ENCODE results near the gene CSNK1G2.

Gene CSNK1G2

DNA sequence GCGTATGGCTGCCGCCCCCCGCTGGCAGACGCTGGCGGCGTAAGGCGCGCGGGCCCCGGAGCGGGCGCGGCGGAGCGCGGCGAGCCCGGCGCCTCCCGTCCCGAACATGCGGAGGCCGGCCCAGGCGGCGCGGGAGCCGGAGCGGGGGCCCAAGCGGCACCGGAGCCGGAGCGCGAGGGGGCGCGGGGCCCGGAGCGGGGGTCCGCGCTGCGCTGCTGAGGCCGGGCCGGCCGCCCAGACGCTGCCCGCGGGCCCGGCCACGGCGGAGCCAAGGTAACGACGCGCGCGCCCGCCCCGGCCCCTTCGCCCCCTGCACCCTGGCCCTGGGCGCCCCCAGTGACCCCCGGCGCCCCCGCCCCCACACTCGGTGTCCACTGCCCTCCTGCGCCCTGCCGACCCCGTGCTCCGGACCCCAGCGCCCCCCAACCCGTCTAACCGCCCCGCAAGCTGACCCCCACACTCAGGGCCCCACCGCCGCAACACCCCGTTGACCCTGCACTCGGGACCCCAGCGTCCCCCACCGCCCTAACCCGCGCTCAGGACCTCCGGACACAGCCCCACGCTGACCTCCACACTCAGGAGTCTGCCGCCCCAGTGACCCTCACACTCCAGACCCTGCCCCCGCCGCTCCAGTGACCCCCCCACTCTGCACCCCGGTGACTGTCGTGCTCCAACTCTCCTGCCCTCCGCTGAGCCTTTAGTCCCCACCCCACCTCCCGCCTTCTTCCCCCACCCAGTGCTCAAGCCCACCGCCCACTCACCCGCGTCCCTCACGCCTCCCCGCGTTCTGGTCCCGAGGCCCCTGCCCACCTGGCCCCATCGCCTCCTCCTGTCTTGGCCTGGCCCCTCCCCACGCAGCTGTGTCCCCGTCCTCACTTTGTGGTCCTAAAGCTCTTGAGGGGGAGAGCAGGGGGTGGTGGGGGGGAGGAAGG lies at the start of gene CSNK1G2:
Gene CSNK1G2 (plus strand): TSS at position 27 of the 932 bp plus-strand sequence. CDS start 28,601 bp downstream, outside the sequence.
- TF ChIP-seq, protein P1, sequence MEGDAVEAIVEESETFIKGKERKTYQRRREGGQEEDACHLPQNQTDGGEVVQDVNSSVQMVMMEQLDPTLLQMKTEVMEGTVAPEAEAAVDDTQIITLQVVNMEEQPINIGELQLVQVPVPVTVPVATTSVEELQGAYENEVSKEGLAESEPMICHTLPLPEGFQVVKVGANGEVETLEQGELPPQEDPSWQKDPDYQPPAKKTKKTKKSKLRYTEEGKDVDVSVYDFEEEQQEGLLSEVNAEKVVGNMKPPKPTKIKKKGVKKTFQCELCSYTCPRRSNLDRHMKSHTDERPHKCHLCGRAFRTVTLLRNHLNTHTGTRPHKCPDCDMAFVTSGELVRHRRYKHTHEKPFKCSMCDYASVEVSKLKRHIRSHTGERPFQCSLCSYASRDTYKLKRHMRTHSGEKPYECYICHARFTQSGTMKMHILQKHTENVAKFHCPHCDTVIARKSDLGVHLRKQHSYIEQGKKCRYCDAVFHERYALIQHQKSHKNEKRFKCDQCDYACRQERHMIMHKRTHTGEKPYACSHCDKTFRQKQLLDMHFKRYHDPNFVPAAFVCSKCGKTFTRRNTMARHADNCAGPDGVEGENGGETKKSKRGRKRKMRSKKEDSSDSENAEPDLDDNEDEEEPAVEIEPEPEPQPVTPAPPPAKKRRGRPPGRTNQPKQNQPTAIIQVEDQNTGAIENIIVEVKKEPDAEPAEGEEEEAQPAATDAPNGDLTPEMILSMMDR (IDR thresholded peaks at IDR 0.05) = peak; percentile 34; the same call in 1 of the 2 replicates

DNA sequence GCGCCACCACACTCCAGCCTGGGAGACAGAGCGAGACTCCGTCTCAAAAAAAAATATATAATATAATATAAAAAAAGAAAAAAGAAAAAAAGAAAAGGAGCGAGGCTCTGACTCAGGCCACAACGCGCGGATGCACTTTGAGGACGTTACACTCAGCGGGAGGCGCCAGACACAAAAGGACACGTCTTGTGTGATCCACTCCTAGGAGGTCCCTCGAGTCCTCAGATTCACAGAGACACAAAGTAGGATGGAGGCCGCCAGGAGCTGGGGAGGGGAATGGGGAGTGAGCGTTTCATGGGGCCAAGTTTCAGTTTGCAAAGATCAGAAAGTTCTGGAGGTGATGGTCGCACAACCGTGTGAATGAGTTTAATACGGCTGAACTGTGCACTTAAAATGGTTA lies 47.2 kb upstream of the CSNK1G2 start:
- TF ChIP-seq, protein P1 (IDR thresholded peaks at IDR 0.05) = no peak

DNA sequence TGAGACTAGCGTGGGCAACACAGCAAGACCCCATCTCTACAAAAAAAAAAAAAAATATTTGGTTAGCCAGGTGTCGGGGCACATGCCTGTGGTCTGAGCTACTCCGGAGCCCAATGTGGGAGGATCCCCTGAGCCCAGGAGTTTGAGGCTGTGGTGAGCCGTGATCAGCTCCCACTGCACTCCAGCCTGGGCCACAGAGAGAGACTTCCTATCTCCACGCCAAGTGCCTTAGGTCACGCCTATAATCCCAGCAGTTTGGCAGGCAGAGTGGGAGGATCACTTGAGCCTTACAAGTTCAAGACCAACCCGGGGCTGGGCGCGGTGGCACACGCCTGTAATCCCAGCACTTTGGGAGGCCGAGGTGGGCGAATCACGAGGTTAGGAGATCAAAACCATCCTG lies 44.5 kb upstream of the CSNK1G2 start:
- TF ChIP-seq, protein P1 (IDR thresholded peaks at IDR 0.05) = no peak

DNA sequence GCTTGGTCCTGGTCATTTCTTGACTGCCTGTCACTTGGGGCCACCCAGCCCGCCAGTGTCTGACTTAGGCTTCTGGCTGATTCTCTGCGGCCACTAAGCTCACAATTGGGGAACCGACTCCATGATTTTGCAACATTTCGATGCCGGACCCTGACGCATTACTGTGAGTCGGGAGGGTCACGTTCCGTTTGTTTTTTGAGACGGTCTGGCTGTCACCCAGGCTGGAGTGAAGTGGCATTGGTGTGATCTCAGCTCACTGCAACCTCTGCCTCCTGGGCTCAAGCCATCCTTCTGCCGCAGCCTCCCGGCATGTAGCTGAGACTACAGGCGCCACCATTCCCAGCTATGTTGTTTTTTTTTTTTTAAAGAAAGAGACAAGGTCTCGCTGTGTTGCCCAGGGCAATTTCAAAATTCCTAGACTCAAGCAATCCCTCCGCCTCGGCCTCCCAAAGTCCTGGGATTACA lies 39.0 kb upstream of the CSNK1G2 start:
- TF ChIP-seq, protein P1 (IDR thresholded peaks at IDR 0.05) = no peak

DNA sequence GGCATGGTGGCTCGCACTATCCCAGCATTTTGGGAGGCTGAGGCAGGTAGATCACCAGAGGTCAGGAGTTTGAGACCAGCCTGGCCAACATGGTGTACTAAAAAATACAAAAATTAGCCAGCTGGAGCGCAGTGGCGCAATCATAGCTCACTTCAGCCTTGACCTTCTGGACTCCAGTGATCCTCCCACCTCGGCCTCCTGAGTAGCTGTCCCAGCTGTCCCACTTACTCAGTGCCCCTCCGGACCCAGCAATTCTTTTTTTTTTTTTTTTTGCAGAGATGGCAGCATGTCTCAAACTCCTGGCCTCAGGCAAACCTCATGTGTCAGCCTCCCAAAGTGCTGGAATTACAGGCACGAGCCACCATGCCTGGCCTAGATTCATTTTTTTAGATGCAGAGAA lies 38.0 kb upstream of the CSNK1G2 start:
- TF ChIP-seq, protein P1 (IDR thresholded peaks at IDR 0.05) = no peak

DNA sequence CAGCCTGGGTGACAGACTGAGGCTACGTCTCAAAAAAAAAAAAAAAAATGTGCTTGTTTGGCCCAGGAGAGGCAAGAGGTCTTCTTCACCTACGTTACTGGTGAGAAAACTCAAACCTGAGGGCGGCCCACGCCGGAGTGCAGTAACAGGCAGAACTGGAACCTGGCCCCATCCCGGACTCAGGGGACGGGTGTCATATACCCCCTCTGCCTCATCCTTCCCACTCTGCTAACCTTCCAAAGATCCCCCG lies 36.2 kb upstream of the CSNK1G2 start:
- TF ChIP-seq, protein P1 (IDR thresholded peaks at IDR 0.05) = no peak

DNA sequence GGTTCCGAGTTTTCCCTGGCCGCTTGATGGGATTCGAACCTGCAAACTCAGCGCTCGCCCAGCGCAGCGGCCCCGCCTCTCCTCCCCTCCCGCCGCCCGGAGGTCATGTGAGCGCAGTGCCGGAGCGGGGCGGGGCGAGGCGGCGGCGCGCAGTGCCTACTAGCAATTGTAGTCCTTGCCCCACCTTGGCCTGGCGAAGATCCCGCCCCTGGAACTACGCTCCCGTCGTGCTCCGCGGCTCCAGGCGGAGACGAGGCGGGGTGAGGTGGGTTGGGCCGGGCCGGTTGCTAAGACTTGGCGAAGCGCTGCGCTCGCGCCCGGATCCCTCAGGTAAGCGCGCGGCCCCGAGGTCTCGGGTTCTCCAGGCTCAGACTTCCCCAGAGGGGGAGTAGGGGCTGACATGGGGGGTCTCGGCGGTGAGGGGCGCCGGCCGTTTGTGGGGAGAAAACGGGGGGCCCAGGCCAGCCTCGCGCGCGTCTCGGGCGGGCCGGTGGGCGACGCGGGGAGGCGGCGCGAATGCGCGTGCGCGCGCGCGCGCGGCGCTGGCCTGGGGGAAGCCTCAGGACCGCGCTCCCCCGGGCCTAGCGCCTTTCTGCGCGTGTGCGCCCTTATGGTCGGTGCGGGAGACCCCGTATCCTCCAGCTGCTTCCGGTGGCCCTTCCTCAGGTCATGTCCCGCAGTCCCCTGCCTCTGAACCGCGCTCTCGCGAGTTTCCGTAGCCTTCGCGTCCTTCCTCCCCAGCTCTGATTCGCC lies 35.7 kb upstream of the CSNK1G2 start, which contains the start of the genes ADAT3 and SCAMP4:
Gene ADAT3 (plus strand): TSS at position 290 of the 753 bp plus-strand sequence. CDS start 6,649 bp downstream, outside the sequence.
Gene SCAMP4 (plus strand): TSS at position 290 of the 753 bp plus-strand sequence. CDS start 9,621 bp downstream, outside the sequence.
- TF ChIP-seq, protein P1 (IDR thresholded peaks at IDR 0.05) = no peak

Measured in LNCAP (cell line).